Measurements from ENCODE around the gene OIP5.
"Not testable (repeated sequence)": the region's sequence is repeated elsewhere in the genome, so short reads cannot be mapped to it uniquely, and the experiment has no call there.

The OIP5 gene

GRCh38 chr15:41332194-41333025 is at the start of gene OIP5, which contains the start of gene NUSAP1:
TSS of gene OIP5 (minus strand) at chr15:41332591. CDS start at chr15:41332561, 30 bp downstream.
TSS of gene NUSAP1 (plus strand) at chr15:41332881. CDS start at chr15:41332958, 77 bp downstream.
- DNase-seq (ENCODE audit: low spot score) = peak; percentile 99

GRCh38 chr15:41377978-41378377 is 45.6 kb upstream of the OIP5 start:
- no peak for DNase-seq (ENCODE audit: low spot score)

GRCh38 chr15:41367418-41367817 is 35.0 kb upstream of the OIP5 start:
- DNase-seq (ENCODE audit: low spot score) = no peak

GRCh38 chr15:41354371-41354770 is 22.0 kb upstream of the OIP5 start:
- no peak for DNase-seq (ENCODE audit: low spot score)

- DNase-seq (ENCODE audit: low spot score) = no peak
Observed at GRCh38 chr15:41350057-41350717, 17.8 kb upstream of the OIP5 start.

GRCh38 chr15:41347236-41347635 is 14.8 kb upstream of the OIP5 start:
- no peak for DNase-seq (ENCODE audit: low spot score)

GRCh38 chr15:41341519-41341918 is 9.1 kb upstream of the OIP5 start:
- no peak for DNase-seq (ENCODE audit: low spot score)

- DNase-seq (ENCODE audit: low spot score) = no peak
Observed at GRCh38 chr15:41340189-41340695, 7.9 kb upstream of the OIP5 start.

- DNase-seq (ENCODE audit: low spot score) = no peak
Observed at GRCh38 chr15:41337631-41338522, 5.5 kb upstream of the OIP5 start.

- no peak for DNase-seq (ENCODE audit: low spot score)
Observed at GRCh38 chr15:41337047-41337446, 4.7 kb upstream of the OIP5 start.

GRCh38 chr15:41336549-41336948 is 4.2 kb upstream of the OIP5 start:
- DNase-seq (ENCODE audit: low spot score) = no peak

- peak; percentile 16 for DNase-seq (ENCODE audit: low spot score)
Observed at GRCh38 chr15:41334293-41335120, 2.1 kb upstream of the OIP5 start.

- no peak for DNase-seq (ENCODE audit: low spot score)
Observed at GRCh38 chr15:41333026-41333562, 703 bp upstream of the OIP5 start.

GRCh38 chr15:41331833-41332193 is 578 bp downstream of the OIP5 start:
- no peak for DNase-seq (ENCODE audit: low spot score)

GRCh38 chr15:41331281-41331680 is 1.1 kb downstream of the OIP5 start:
- no peak for DNase-seq (ENCODE audit: low spot score)

- no peak for DNase-seq (ENCODE audit: low spot score)
Observed at GRCh38 chr15:41323611-41324010, 8.8 kb downstream of the OIP5 start.

- DNase-seq (ENCODE audit: low spot score) = not testable (repeated sequence)
Observed at GRCh38 chr15:41320805-41321330, 11.5 kb downstream of the OIP5 start.

- DNase-seq (ENCODE audit: low spot score) = no peak
Observed at GRCh38 chr15:41309226-41309905, 23.0 kb downstream of the OIP5 start.

- DNase-seq (ENCODE audit: low spot score) = no peak
Observed at GRCh38 chr15:41307679-41308078, 24.7 kb downstream of the OIP5 start.

- DNase-seq (ENCODE audit: low spot score) = no peak
Observed at GRCh38 chr15:41304149-41304770, 28.1 kb downstream of the OIP5 start.
